Heart left ventricle (tissue), 13 donors: Measurements from ENCODE around the gene PHLPP2.

Source experiments
- POLR2A ChIP-seq, 2 donors: fragments of 450-650 bp; IDR thresholded peaks; one replicate each; pipeline ENCODE4 v1.6.1; 2017; ENCODE audit warnings: antibody characterized with exemption in 2 of 2, mild to moderate bottlenecking in 2 of 2, moderate library complexity in 2 of 2
- TF ChIP-seq, protein P1 (sequence below), 12 donors: fragments of 200-600 bp; sonication (generic) in 4 of 12; IDR thresholded peaks; one replicate each; pipeline versions ENCODE4 v1.5.0 to v1.8.0; 2018 to 2022; ENCODE audit warnings: antibody characterized with exemption in 12 of 12, mild to moderate bottlenecking in 5 of 12
- donor health status: ischemic (EF 13 %, LVEDD 7.1; RV severe dilation, severe dysfunction).
- donor health status: DM: no; HTN: yes; CAD: no.
- donor health status: DM: no; HTN: no; CAD: no.
- donor health status: ischemic (EF 25% LVEDD 6.9; RV normal size, moderate dysfunction).
- donor health status: ischemic (EF 25% LVEDD 5.7; RV mildly dilated, moderate dysfunction).
- donor health status: ischemic (EF 35%, LVEDD 5.7; RV mildly dilated, moderate dysfunction).
- donor health status: nonischemic (EF 11% LVEDD 7.7; RV severe dilation, severe dysfunction).
- donor health status: DM: yes; HTN: yes; CAD: no.
- donor health status: PGD.
- donor health status: ischemic (EF 29% LVEDD 5.4; RV normal size, mild dysfunction).
- donor health status: nonischemic (EF 23%, LVEDD 6.1; RV moderate dilation, normal function).

GRCh38 chr16:71711789-71712188, 12.7 kb downstream of the PHLPP2 start:
- TF ChIP-seq, protein P1, sequence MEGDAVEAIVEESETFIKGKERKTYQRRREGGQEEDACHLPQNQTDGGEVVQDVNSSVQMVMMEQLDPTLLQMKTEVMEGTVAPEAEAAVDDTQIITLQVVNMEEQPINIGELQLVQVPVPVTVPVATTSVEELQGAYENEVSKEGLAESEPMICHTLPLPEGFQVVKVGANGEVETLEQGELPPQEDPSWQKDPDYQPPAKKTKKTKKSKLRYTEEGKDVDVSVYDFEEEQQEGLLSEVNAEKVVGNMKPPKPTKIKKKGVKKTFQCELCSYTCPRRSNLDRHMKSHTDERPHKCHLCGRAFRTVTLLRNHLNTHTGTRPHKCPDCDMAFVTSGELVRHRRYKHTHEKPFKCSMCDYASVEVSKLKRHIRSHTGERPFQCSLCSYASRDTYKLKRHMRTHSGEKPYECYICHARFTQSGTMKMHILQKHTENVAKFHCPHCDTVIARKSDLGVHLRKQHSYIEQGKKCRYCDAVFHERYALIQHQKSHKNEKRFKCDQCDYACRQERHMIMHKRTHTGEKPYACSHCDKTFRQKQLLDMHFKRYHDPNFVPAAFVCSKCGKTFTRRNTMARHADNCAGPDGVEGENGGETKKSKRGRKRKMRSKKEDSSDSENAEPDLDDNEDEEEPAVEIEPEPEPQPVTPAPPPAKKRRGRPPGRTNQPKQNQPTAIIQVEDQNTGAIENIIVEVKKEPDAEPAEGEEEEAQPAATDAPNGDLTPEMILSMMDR (IDR thresholded peaks at IDR 0.05) = no peak
- no peak for TF ChIP-seq POLR2A (IDR thresholded peaks at IDR 0.05)
